ENCODE data around the gene PNKP.
A peak's percentile ranks its signal among the peaks of the same experiment; 100 is the strongest.

PNKP gene

DNA sequence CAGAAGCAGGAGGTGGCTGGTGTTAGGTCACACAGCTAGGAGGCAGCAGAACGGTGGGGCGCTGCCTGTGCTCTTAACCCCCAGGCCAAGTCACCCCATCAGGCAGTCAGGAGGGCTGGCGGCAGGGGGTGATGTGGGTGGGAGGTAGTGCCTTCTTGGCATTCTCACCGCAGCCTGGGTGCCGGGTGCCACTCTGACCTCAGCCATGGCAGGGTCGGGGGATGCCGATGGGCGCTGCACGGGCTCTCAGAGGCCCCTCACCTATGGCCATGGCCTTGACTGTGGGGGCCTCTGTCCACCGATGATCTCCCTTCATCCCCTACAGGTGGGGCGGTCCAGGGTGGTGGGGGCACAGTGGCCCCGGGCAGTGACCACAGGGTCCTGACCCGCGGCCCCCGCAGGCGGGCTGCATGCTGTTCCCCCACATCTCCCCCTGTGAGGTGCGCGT is 10.8 kb downstream of the PNKP start:
- ATAC-seq: no peak
- TF ChIP-seq ZNF70 (CRISPR knock-in tag; IDR thresholded peaks at IDR 0.05): no peak
- no peak for TF ChIP-seq ZFP3 (CRISPR knock-in tag; IDR thresholded peaks at IDR 0.05)
- TF ChIP-seq OSR1 (CRISPR knock-in tag; IDR thresholded peaks at IDR 0.05): no peak

DNA sequence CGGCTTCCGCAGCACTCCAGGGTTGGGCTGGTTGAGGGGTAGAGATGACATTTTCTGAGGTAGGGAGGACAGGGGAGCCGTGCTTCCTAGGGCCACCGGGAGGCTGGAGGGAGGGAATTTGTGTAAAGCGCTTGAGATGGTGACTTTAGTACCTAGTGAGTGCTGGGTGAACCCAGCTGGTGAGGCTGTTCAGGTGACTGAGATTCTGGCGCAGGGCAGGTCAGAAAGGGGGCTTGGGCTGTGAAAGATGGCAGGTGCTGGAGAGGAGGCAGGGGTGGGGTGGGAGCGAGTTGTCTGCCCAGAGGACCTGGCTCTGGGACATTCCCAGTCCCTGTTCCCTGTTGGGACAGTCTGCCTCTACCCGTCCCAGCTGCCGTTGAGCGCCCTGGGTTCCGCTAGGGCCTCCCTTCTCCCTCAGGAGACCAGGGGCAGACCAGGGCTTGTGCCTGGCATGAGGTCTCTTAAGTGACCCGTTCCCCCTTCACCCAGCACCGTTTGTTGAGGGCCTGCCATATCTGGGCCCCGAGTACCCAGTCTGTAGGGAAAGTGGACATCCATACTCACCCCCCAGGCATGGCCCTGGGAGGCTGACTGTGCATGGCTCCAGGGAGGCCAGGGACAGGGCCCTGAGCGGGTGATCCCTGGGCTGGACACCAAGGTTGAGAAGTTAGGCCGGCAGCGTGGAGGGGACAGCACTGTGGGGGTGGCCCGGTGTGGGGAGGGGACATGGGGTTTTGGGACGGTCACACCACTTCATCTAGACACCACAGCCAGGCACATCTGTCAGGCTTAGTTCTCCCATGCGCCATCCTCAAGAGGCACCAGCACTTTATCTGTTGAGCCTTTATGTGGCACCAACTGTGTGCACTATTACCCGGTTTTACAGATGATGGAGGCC is 11.5 kb downstream of the PNKP start:
- TF ChIP-seq TOX (CRISPR knock-in tag; IDR thresholded peaks at IDR 0.05; ENCODE audit: borderline replicate concordance) (no peak), ZFP3 (CRISPR knock-in tag; IDR thresholded peaks at IDR 0.05) (no peak), GLIS3 (CRISPR knock-in tag; IDR thresholded peaks at IDR 0.05) (0 out of 2 replicates have a peak, but pooled peaks have one; percentile 1)
- ATAC-seq: peak; percentile 1; the same call in 2 of the 3 replicates

DNA sequence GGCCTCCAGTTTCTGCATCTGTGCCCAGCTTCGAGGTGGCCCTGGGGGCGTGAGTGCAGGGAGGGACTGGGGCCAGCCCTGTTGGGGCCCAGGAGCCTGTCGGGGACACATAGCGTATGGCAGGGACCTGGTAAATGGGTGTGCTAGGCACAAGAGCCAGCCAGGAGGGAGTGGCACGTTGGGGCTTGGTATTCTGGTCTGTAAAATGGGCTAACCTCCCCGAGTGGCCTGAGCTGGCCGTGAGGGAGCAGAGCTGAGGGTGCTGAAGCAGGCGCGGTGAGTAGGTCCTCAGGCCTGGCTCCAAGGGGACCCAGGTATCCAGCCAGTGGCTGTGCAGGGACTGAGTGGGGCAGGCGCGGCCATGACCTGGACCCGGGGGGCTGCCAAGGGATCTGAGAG is 12.1 kb downstream of the PNKP start:
- TF ChIP-seq BACH2 (CRISPR knock-in tag; IDR thresholded peaks at IDR 0.05; ENCODE audit: borderline replicate concordance): no peak
- TF ChIP-seq ZFP3 (CRISPR knock-in tag; IDR thresholded peaks at IDR 0.05): no peak
- no peak for TF ChIP-seq ZNF8 (CRISPR knock-in tag; IDR thresholded peaks at IDR 0.05)
- TF ChIP-seq ISL1 (CRISPR knock-in tag; IDR thresholded peaks at IDR 0.05): no peak
- TF ChIP-seq, protein P1, sequence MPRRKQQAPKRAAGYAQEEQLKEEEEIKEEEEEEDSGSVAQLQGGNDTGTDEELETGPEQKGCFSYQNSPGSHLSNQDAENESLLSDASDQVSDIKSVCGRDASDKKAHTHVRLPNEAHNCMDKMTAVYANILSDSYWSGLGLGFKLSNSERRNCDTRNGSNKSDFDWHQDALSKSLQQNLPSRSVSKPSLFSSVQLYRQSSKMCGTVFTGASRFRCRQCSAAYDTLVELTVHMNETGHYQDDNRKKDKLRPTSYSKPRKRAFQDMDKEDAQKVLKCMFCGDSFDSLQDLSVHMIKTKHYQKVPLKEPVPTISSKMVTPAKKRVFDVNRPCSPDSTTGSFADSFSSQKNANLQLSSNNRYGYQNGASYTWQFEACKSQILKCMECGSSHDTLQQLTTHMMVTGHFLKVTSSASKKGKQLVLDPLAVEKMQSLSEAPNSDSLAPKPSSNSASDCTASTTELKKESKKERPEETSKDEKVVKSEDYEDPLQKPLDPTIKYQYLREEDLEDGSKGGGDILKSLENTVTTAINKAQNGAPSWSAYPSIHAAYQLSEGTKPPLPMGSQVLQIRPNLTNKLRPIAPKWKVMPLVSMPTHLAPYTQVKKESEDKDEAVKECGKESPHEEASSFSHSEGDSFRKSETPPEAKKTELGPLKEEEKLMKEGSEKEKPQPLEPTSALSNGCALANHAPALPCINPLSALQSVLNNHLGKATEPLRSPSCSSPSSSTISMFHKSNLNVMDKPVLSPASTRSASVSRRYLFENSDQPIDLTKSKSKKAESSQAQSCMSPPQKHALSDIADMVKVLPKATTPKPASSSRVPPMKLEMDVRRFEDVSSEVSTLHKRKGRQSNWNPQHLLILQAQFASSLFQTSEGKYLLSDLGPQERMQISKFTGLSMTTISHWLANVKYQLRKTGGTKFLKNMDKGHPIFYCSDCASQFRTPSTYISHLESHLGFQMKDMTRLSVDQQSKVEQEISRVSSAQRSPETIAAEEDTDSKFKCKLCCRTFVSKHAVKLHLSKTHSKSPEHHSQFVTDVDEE (CRISPR knock-in tag; IDR thresholded peaks at IDR 0.05): no peak
- TF ChIP-seq TOX (CRISPR knock-in tag; IDR thresholded peaks at IDR 0.05; ENCODE audit: borderline replicate concordance): no peak
- TF ChIP-seq ZC3H10 (CRISPR knock-in tag; IDR thresholded peaks at IDR 0.05): no peak
- no peak for TF ChIP-seq ARNTL (CRISPR knock-in tag; IDR thresholded peaks at IDR 0.05; ENCODE audit: borderline replicate concordance, low read depth)
- TF ChIP-seq ZNF70 (CRISPR knock-in tag; IDR thresholded peaks at IDR 0.05): no peak
- TF ChIP-seq RARB (CRISPR knock-in tag; IDR thresholded peaks at IDR 0.05): no peak
- TF ChIP-seq, protein P2, sequence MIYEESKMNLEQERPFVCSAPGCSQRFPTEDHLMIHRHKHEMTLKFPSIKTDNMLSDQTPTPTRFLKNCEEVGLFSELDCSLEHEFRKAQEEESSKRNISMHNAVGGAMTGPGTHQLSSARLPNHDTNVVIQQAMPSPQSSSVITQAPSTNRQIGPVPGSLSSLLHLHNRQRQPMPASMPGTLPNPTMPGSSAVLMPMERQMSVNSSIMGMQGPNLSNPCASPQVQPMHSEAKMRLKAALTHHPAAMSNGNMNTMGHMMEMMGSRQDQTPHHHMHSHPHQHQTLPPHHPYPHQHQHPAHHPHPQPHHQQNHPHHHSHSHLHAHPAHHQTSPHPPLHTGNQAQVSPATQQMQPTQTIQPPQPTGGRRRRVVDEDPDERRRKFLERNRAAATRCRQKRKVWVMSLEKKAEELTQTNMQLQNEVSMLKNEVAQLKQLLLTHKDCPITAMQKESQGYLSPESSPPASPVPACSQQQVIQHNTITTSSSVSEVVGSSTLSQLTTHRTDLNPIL (CRISPR knock-in tag; IDR thresholded peaks at IDR 0.05; ENCODE audit: low read depth): no peak
- TF ChIP-seq ZFP30 (CRISPR knock-in tag; IDR thresholded peaks at IDR 0.05): no peak
- TF ChIP-seq ZNF565 (CRISPR knock-in tag; conservative IDR thresholded peaks at IDR 0.05; ENCODE audit: low read depth): no peak
- TF ChIP-seq SNAI2 (CRISPR knock-in tag; IDR thresholded peaks at IDR 0.05): no peak
- no peak for TF ChIP-seq PPARA (CRISPR knock-in tag; IDR thresholded peaks at IDR 0.05; ENCODE audit: borderline replicate concordance)
- no peak; the same call in 1 of the 2 replicates for TF ChIP-seq TCF4 (CRISPR knock-in tag; IDR thresholded peaks at IDR 0.05; ENCODE audit: borderline replicate concordance)
- TF ChIP-seq ESRRG (CRISPR knock-in tag; IDR thresholded peaks at IDR 0.05): no peak
- no peak for TF ChIP-seq CSDC2 (CRISPR knock-in tag; IDR thresholded peaks at IDR 0.05)
- TF ChIP-seq, protein P3, sequence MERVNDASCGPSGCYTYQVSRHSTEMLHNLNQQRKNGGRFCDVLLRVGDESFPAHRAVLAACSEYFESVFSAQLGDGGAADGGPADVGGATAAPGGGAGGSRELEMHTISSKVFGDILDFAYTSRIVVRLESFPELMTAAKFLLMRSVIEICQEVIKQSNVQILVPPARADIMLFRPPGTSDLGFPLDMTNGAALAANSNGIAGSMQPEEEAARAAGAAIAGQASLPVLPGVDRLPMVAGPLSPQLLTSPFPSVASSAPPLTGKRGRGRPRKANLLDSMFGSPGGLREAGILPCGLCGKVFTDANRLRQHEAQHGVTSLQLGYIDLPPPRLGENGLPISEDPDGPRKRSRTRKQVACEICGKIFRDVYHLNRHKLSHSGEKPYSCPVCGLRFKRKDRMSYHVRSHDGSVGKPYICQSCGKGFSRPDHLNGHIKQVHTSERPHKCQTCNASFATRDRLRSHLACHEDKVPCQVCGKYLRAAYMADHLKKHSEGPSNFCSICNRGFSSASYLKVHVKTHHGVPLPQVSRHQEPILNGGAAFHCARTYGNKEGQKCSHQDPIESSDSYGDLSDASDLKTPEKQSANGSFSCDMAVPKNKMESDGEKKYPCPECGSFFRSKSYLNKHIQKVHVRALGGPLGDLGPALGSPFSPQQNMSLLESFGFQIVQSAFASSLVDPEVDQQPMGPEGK (CRISPR knock-in tag; IDR thresholded peaks at IDR 0.05; ENCODE audit: borderline replicate concordance): no peak
- TF ChIP-seq, protein P4, sequence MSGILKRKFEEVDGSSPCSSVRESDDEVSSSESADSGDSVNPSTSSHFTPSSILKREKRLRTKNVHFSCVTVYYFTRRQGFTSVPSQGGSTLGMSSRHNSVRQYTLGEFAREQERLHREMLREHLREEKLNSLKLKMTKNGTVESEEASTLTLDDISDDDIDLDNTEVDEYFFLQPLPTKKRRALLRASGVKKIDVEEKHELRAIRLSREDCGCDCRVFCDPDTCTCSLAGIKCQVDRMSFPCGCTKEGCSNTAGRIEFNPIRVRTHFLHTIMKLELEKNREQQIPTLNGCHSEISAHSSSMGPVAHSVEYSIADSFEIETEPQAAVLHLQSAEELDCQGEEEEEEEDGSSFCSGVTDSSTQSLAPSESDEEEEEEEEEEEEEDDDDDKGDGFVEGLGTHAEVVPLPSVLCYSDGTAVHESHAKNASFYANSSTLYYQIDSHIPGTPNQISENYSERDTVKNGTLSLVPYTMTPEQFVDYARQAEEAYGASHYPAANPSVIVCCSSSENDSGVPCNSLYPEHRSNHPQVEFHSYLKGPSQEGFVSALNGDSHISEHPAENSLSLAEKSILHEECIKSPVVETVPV (CRISPR knock-in tag; IDR thresholded peaks at IDR 0.05): no peak; the same call in 1 of the 2 replicates
- no peak for ATAC-seq

All from SK-N-SH treated with all-trans-retinoic acid at 6 μM for 48 hours (cell line).